ENCODE data around the gene KCNIP4.

Gene KCNIP4

DNA sequence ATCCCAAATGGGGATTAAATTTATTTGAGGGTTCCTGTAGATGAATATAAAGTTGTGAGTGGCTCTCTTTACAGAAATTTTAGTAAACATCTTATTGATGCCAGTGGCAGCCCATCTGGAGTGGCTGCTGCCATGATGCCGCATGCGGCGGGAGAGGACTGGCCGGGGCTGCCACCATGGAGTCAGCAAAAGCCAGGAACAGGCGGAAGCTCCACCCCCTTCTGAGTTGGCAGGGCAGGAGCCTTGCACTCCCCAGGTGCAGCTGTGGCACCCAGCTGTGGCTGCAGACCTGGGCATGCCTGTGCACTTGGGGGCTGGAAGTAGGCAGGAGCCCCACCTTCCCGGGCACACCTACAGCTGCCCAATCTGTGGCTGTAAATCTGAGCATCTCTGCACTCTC, 92.3 kb downstream of the KCNIP4 start:
- no peak for DNase-seq (ENCODE audit: low read depth)
- no peak overlapping the region for H3K4me3 ChIP-seq (ENCODE audit: control insufficient read depth, low read depth, low read length)
- no peak for TF ChIP-seq CTCF (IDR thresholded peaks at IDR 0.05; ENCODE audit: control insufficient read depth, insufficient read depth, low read depth, low read length, missing control alignments)

GRCh38 chr4:21849077-21849476, 99.5 kb downstream of the KCNIP4 start:
- no peak overlapping the region for H3K4me3 ChIP-seq (ENCODE audit: control insufficient read depth, low read depth, low read length)
- TF ChIP-seq CTCF (IDR thresholded peaks at IDR 0.05; ENCODE audit: control insufficient read depth, insufficient read depth, low read depth, low read length, missing control alignments): no peak
- DNase-seq (ENCODE audit: low read depth): no peak

DNA sequence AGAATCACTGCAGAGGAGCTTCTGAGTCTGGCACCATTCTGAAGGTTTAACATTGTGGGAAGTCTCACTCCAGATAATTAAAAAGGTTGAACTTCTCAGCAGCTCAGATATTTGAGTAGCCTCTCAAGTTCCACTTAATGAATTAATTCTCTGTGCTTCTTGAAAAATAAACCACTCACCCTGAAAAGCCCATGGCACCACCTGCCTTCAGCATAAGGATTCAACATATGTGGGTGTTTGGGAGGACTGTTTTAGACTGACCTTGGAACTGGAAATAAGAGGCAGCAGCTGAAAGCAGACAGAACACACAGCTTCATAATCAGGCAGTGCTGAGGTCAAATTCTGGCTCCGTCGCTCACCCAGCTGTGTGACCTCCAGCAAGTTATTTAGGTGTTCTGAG, 100.6 kb downstream of the KCNIP4 start:
- no peak for DNase-seq (ENCODE audit: low read depth)
- TF ChIP-seq CTCF (IDR thresholded peaks at IDR 0.05; ENCODE audit: control insufficient read depth, insufficient read depth, low read depth, low read length, missing control alignments): no peak
- no peak overlapping the region for H3K4me3 ChIP-seq (ENCODE audit: control insufficient read depth, low read depth, low read length)

DNA sequence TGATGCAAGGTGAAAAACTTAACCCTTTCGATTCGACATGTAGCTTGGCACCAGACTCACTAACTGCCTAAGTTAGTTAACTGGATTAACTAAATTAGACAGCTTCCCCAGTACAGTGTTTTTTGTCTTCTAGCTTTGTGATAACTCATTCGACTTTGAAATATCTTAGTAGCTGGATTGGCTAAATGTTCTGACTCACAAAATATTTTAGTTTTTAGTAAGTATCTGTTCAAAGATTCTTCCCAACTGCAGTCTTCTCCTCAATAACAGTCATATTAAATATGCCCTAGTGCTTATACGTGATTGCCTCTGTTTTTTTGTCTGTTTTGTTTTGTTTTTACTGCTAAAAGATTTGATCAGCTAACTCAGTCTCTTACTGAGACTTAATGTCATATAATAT, 102.9 kb downstream of the KCNIP4 start:
- DNase-seq (ENCODE audit: low read depth): peak; percentile 1
- TF ChIP-seq CTCF (IDR thresholded peaks at IDR 0.05; ENCODE audit: control insufficient read depth, insufficient read depth, low read depth, low read length, missing control alignments): no peak
- H3K4me3 ChIP-seq (ENCODE audit: control insufficient read depth, low read depth, low read length): no peak overlapping the region

DNA sequence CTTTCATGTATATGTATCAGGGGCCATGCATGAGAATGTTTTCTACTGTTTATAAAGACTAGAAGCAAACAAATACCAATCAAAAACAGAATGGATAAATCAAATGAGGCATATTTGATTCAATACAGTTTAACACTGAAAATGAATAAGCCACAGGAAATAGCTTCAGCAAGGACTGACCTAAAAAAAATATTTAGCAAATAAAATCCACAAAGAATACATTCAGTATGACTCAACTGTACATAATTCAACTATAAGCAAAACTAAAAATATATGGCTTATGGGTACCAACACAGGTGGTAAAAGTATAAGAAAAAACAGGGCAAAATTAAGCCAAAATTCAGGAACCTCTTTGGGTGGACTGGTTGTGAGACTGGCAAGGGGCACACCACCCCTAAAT, 112.9 kb downstream of the KCNIP4 start:
- no peak overlapping the region for H3K4me3 ChIP-seq (ENCODE audit: control insufficient read depth, low read depth, low read length)
- no peak for TF ChIP-seq CTCF (IDR thresholded peaks at IDR 0.05; ENCODE audit: control insufficient read depth, insufficient read depth, low read depth, low read length, missing control alignments)
- no peak for DNase-seq (ENCODE audit: low read depth)

- no peak overlapping the region for H3K4me3 ChIP-seq (ENCODE audit: control insufficient read depth, low read depth, low read length)
- no peak for TF ChIP-seq CTCF (IDR thresholded peaks at IDR 0.05; ENCODE audit: control insufficient read depth, insufficient read depth, low read depth, low read length, missing control alignments)
- no peak for DNase-seq (ENCODE audit: low read depth)
Observed at GRCh38 chr4:21830272-21830671, 118.3 kb downstream of the KCNIP4 start.

DNA sequence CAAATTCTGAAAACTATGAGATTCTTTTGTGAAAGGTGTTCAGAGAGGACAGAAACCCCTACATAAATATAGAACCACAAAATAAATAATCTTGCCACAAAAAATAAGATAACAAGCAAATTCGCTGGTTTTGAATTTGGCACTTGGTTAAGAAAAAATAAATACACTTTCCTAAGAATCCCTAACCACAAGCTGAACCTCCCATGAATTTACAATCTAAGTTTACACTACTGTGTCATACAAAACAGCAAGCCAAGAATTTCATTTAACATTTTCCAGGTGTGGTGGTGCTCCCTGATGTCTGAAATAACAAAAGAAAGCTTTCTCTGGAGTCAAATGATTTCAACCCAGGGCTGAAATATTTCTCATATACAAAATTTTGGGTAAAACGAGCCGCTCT, 121.0 kb downstream of the KCNIP4 start:
- no peak overlapping the region for H3K4me3 ChIP-seq (ENCODE audit: control insufficient read depth, low read depth, low read length)
- TF ChIP-seq CTCF (IDR thresholded peaks at IDR 0.05; ENCODE audit: control insufficient read depth, insufficient read depth, low read depth, low read length, missing control alignments): no peak
- DNase-seq (ENCODE audit: low read depth): peak; percentile 34

Measured in AG09309 (cell line).